AG08395 (cell line): ENCODE measurements around the gene TYW5.

Source experiments
- DNase-seq: peaks from one replicate; pipeline ENCODE4 v3.0.0; 2012; ENCODE audit warnings: mixed read lengths, low spot score

Gene TYW5, protein sequence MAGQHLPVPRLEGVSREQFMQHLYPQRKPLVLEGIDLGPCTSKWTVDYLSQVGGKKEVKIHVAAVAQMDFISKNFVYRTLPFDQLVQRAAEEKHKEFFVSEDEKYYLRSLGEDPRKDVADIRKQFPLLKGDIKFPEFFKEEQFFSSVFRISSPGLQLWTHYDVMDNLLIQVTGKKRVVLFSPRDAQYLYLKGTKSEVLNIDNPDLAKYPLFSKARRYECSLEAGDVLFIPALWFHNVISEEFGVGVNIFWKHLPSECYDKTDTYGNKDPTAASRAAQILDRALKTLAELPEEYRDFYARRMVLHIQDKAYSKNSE

DNA sequence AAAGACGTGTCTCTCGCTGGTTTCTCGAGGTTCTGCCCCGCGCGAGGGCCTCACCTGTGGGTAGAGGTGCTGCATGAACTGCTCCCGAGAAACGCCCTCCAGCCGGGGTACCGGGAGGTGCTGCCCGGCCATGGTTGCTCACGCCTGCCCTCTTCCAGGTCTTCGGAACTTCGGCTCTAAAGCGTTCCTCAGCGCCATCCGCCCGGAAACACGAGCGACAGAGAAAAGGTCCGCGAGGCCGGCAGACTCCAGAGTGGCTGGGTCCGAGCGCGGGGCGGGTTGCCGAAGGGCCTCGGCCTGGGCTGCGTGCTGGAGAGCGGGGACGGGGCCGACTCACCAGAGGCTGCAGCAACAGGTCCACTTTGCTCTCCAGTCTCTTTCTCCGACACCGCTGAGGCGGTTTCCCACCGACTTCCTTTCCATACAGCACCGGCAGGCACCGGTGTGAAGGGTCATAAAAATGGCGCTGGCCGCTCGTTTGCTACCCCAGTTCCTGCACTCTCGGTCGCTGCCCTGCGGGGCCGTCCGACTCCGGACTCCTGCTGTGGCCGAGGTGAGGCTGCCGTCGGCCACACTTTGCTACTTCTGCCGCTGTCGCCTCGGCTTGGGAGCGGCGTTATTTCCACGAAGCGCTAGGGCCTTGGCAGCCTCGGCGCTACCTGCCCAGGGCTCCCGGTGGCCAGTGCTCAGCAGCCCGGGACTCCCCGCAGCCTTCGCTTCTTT, at the start of gene TYW5, which contains the start of gene MAIP1:
Gene TYW5, minus strand, starts transcription at position 153 of the 723 bp plus-strand sequence. Its CDS starts 21 bp downstream, at position 132.
Gene MAIP1, plus strand, starts transcription at position 244 of the 723 bp plus-strand sequence. Its CDS starts 217 bp downstream, at position 461.
- peak; percentile 93 for DNase-seq

DNA sequence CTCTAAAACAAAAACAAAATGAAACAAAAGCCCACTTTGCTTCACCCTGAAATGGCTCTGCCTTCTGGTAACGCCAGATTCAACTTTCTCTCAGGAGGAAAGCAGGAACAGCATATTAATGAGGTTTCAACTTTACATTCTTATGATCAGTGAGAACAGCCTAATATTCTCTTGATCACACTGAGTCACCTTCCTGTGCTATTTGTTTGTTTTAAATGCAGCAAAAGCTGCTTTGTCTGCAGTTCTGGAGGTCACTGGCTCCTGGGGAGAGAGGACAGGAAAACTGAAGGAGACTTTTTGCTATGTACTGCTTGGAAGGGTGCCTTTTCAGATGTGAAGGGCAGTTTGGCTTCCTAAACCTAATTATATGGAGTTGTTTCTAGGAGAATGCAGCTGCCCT, 48.2 kb upstream of the TYW5 start:
- DNase-seq, result no peak

DNA sequence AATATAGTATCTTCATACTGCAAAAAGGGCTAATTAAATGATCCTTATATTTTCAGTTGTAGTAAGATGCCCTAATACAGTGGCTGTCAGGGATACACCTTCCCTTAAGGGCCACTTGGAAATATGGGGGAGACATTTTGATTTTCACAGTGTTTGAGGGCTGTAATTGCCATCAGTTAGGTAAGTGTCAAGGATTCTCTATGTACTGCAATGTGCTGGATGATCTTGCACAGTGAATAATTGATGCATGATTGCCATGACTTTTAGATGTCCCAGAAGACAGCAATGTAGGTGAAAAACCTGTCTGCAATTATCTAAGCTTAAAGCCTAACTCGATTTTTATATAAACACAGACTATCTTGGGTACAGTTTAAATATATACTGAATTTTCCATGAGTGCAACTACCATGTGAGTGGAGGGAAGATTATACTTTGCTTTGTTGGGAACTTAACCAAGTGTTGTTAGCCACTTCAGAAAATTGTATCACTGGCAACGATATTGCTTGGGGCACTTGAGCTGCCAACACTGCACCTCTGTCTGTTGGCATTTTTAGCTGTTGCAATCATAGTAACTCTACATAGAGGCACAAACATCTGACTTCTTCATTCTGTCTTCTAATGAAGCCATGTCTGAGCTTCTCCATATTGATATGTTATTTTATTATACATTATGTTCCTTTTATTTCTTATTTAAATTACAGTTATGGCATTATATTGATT, 45.3 kb upstream of the TYW5 start:
- no peak for DNase-seq

DNA sequence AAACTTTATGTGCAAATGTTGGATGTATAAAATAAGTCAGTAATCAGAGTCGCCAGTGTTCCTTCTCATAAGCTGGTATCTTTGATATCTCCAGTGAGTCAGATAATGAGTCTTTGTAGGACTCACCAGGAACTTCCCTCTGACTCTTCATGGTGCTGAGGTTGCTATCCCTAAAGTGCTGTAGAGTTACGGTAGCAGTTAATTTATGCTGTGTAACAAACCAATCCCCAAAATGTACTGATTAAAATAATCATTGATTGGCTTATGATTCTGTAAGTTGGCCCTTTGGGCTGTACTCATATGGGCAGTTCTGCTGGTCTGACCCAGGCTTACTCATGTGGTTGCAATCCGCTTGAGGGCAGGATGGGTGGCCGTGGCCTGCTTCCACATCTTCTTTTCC, 43.9 kb upstream of the TYW5 start:
- DNase-seq, result no peak

DNA sequence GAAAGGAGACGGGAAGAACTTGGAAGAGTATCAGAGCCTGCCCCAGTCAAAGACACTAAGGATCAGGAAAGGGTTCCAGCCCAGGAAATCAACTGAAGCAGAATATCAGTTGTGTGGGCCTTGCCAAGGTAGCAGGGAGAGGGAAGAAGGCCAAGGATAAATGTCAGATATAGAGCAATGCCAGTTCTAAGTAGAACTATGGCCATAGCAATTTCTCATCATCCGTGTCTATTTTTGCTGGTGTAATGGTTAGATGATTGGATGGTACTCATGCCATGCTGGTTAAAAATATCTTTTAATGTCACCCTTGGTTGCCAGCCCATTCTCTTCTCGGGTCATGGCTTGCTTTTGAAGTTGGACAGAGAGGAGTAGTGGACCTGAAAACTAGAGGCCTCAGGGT, 42.0 kb upstream of the TYW5 start:
- no peak for DNase-seq

DNA sequence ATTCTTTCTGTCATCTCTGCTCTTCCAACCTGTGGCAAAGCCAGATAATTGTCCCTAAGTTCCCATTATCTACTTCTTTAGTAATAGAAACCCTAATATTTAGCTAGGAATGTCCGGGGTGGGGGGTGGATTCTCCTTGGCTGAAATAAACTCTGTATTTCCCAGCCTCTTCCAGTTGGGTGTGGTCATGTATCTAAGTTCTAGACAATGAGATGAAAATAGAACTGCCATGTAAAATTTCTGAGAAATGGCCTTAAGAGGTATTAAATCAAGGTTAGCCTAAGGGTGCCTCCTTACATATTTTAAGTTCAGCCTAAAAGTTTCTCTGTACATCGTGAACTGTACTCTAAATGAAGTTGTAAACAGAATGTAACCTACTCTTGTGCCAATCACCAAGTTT, 39.6 kb upstream of the TYW5 start:
- no peak for DNase-seq

DNA sequence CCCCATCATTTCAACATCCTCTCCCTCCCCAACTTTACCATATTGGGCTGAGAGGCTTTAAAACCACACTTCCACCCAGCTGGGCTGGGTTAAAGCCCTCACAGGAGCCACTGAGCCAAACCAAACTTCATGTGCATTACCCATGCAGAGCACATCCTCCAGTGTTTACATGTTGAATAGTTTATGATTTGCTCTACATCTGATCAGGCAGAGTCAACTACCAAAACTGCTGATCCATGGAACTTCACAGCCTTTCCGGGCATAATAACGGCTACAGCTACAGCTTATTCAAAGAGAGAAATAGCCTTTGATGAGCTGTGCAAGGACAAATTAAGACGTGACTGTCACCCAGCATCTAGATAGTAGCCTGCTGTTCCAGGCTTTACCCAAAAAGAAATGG, 39.1 kb upstream of the TYW5 start:
- DNase-seq, result no peak

DNA sequence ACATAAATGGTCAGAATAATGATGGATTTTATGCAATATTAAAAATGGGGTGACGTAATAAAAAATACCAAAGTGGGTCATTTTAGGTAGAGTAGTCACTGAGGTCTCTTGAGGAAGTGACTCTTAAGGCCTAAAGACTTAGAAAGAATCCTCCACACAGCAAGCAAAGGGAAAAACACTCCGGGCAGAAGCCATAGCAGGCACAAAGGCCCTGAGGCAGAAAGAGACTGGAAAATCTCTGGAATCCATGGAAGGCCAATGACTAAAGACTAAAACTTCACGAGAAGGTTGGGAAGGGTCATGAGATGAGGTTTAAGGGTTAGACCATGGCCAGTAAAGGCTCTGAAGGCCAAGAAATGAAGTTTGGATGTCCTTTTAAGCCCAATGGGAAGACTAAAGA, 37.0 kb upstream of the TYW5 start:
- no peak for DNase-seq

DNA sequence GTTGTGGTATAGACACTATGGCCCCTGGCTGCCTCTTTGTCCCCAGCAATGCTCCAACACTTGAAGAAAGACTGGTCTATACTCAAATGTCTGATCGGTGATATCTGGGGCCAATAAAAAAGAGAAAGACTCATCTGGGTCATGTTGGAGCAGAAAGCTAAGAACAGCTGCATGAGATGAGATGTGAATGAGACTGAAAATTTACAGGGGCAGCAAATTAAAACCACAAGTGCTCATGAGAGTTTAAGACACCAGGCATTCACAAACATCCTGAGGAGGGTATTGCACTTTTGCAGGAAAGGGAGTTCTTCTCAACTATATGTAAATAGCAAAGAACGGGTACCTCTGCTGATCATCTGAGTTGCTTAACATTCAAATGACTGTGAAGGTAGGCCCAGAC, 36.4 kb upstream of the TYW5 start:
- no peak for DNase-seq

DNA sequence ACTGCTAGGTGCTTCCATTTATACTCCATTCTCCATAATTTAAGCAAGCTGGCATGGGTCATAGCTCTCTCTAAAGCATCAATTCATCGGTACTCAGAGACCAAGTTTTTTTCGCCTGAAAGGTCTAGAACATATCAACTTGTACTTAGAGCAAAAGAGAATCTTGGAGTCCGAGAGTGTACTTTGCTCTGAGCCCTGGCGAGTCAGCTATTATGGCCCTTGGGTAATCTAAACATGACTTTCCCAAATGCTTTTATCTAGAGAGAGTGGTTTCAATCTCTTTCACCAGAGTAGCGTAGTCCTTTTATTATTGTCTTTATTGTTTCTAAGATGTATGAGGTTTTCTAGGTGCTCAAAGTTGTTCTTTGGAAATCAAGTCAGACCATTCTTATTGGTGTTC, 34.5 kb upstream of the TYW5 start:
- DNase-seq, result no peak

DNA sequence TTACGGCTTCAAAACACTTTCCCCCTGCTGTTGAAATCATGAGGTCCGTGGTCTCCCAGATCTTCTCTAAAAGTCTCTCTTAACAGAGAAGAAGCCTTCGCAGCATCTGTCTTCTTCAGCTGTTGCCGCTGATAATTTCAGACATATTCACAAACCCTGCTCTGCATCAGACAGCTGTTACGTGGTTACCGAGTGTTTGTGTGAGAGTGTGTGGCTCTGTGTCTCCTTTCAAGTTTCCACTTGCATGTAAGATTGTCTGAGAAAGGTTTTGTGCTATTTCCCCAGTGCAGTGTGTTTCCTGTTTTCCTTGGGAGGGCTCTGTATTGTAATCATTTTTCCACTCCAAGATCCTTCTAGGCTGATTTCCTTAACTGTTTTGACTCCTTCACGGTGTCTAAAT, 32.9 kb upstream of the TYW5 start:
- peak; percentile 26 for DNase-seq

DNA sequence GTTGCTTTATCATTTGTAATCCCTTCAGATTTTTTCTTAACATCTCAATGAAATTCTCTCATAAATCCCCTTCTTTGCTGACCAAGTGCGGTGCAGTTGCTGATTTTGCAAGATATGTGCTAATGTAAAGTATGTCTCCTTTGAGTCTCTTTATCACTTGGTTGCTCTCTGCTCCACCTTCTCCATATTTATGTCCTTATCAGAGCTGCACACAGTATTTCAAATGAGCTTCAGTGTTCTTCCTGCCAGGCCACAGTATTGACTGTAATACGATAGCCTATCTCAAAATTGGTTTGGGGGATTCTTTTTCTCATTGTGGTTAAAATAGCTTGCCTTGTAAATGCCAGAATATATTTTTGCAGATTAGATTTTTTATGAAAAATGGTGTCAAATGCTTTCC, 32.3 kb upstream of the TYW5 start:
- no peak for DNase-seq

DNA sequence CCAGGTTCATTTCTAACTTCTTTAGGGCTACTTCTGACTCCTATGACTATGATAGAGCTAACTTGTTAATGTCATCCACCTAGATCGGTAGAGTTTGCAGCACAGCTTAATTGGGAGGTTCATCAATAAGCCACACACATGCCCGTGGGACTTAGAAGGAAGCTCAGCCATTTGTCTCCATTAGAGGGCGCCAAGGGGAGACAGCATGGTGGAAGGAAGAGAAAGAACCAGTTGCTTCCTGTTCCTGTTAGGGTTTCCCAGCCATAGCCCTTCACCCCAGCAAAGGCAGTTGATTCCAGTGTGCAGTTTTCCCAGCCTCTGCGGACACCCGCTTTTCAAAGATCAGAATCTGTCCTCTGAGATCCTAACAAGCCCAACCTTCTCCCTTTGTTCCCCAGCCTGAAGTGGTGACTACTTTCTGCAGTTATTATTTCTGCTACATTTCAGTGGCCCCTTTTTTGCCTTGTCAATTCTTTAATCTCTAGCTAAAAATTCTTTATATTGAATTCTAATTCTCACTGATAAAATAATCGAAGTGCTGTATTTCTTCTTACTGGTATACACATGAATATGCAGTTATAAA, 30.4 kb upstream of the TYW5 start:
- DNase-seq, result peak; percentile 58

DNA sequence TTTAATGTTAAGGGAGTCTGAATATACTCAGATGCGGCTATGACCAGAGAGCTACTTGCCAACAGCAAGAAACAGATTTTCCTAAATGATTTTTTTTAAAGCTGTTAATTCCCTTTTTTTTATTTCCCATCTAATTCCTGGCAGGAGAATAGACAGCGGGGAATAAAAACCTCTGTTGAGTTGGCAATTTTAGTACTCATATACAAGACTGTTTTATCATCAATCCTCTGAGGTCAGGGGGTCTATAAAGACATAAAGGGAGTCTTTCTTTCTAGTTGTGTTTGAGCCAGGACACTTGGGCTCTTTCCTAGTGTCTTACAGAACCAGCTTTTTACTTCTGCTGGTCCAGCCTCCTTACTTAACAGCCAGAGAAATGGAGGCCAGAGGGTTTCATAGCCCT, 29.5 kb upstream of the TYW5 start:
- DNase-seq, result no peak

DNA sequence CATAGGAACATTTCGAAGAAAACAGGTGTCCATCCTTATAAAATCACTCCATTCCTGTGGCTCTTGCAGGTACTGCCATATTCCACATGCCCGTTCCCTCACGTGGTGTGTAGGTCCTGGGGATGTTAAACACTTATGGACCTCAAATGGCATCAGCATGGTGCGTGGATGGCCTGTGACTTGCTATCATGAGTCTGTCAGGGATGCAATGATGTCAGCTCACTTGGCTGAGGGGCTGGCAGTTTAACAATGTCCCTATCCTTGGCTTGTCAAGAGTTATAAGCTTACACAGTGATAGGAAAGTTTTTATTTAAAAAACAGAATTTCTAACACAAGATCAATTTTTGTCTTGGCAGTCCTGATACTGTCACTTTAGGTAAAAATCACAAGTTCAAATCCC, 28.9 kb upstream of the TYW5 start:
- DNase-seq, result no peak

DNA sequence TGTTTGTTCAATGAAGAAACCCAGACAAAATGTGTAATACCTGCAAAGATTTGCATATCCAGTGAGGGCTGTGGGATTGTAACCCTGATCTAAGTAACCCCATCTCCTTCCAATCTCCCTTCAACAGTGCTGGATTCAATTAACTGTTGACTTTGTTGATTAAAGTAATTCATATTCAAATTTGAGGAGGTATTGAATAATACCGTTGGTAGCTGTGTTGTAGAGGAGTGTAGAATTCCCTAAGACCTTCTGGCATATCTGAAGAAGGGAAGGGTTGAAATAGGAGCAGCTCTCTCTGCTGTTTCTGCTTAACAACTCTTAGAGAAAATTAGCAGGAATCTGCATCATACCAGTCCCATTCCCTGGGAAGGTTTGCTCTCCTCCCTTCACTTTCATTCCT, 28.2 kb upstream of the TYW5 start:
- DNase-seq, result no peak

DNA sequence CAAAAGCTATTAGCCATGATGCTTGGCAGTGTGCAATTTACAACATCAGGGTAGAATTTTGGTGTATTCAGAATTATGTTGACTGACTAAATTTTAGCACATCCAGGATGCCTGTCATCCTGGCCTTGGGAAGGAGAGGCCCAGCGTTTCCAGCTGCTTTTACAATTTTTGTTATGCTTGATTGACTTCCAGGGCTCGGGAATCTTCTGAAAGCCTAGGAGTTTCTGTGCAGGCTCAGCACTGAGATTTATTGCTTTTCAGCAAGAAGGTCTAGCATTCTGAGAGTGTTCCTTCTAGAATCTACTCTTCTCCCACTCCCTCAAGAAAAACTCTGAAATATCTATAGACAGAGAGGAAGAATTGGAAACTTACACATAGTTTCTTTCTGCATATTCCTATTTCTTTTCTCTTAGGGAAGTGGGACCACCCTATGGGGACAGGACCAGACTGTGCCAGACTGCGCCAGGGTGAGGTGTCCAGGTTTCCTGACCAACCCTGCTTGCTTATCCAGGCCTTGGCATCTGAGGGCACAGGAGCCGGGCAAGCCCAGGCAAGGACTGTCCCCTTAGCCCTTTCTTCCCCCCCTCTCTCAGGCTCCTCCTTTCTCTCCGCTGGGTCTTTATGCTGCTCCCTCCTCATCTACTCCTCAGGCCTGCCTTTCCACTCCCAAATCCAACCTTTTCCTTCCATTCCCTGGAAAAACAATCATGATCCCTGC, 27.0 kb upstream of the TYW5 start:
- DNase-seq, result no peak

DNA sequence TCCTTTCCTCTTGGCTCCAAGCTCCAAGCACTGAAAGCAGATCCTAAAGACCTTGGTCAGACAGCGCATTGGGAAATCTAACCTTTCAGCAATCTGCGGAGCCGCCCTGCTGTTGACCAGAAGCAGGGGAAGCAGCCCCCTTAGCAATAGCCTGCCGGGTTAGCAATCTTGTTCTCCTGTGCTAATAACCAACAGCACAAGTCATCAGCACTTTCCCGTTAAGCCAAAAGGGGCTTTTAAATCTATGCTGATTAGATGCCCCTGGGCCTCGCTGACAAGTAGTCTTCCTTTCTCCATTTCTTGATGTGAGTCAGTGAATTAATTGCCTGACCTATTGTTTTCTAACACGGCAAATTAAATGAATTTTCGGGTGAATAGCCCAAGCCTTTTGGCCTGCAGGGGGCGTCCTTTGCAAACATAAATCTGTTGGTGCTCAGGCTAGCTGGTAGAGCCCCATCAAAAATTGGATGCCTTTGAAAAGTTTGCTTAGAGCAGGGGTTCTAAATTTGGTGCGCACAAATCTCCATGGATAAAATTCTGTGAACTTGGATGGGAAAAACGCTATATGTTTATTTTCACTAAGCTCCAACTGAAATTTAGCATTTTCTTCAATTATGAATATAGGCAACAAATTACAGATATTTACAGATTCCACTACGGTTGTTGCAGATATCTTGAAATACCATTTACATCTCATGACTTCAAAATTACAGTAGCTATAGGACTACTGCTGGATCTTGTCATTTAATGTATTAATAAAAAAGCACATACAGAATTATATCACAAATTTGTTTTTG, 24.7 kb upstream of the TYW5 start:
- DNase-seq, result peak; percentile 74

DNA sequence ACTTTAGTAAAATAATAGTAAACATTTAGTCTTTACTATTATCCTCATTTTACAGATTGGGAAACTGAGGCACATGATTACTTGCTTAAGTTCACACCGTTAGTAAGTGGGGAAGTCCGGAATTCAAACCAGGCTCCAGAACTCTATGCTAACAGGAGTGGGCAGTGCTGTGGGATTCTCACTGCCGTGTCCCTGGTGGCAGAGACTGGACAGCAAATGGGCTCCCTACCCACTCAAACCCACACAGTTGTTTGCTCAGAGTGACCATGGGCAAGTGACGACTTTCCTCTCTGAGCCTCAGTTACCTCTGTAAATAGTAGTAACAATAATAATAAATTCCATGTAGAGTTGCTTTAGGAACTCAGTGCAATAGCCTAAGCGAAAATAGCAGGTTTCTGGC, 24.1 kb upstream of the TYW5 start:
- no peak for DNase-seq

DNA sequence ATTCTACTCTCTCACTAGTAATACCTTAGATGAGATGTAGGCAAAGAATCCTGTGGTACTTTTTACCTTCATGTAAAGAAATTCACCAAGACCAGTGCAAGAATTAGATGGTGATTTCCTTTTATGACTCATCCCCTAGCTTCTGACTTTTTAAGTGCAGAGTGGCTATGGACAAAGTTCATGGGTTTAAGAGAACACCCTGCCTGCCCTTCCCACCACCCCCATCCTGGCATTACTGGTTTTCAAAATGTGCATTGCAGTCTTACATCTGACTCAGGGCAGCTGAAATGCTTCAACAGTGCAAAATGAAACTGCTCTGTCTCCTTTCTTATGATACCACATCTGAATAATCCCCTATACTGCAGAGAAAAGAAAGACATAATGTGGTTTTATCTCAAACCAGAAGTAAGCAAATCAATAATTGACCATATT, 22.7 kb upstream of the TYW5 start:
- DNase-seq, result no peak

DNA sequence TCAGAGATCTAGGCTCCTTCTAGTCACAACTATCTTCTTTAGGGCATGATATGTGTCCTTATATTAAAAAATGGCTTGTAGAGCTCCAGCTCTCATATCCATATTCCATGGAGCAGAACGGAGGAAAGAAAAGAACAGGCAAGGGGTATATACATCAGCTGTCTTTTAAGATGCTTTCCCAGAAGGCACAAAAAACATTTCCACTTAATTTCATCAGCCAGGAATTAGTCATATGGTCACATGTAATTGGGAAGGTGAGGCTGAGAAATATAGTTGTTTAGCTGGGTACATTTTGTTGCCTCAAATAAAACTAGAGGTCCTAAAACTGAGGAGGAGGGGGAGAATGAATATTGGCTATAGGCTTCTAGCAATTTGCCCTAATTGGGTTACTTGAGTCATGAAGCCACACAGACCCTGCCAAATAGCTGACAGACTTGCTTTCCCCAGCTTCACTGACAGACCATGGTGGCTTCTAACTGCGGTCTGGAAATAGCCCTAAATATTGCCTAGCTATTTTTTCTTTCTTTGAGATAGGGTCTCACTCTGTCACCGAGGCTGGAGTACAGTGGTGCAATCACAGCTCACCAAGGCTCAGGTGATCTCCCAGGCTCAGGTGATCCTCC, 20.1 kb upstream of the TYW5 start:
- DNase-seq, result no peak
